OCI-LY1 (cell line): Measurements from ENCODE around the gene YDJC.

ENCODE experiments used
- EZH2 ChIP-seq: fragments of 200-600 bp; sonication (generic), shearing (Covaris generic); IDR thresholded peaks from 2 replicates; pipeline ENCODE4 v1.8.0; 2017; ENCODE audit warnings: borderline replicate concordance, mixed run types, mild to moderate bottlenecking, antibody characterized with exemption, low read length, moderate library complexity, mixed read lengths
- TF ChIP-seq, protein P1 (sequence below): fragments of 200-600 bp; sonication (generic), shearing (Covaris generic); IDR thresholded peaks from 2 replicates; pipeline ENCODE4 v1.5.1; 2017; ENCODE audit warnings: mild to moderate bottlenecking, antibody characterized with exemption, low read length, moderate library complexity, mixed read lengths

DNA sequence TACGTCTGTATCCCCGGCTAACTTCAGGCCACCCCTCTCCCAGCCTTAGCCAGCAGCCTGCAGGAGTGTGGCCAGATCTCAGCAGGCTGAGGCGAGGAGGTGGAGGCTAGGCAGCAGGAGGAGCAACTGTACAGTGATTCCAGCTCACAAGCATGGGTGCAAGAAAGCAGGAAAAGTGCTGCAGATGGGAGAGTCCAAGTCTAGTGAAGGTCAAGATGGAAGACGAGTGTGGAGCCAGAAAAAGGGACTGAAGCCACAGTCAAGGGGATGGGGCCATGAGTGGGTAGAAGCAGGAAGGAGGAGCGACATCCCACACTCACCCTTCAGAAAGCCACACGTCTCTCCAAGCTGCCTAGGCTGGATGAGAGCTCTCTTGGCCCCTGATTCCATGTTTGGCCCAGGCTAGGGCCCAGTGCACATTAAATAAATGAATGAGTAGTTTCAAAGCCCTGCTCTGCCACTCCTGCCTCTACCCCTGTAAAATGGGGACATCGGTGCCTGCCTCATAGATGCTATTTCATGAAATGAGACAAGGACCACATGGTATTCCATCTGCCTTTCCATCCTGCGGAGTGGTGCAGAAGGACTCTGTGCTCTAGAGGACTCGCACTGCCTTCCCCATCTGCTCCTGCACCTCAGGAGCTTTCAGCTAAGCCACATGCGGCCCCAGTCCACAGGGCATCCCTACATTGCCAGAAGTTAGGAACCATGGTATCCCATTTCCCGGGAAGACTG lies 2.9 kb downstream of the YDJC start:
- TF ChIP-seq, protein P1, sequence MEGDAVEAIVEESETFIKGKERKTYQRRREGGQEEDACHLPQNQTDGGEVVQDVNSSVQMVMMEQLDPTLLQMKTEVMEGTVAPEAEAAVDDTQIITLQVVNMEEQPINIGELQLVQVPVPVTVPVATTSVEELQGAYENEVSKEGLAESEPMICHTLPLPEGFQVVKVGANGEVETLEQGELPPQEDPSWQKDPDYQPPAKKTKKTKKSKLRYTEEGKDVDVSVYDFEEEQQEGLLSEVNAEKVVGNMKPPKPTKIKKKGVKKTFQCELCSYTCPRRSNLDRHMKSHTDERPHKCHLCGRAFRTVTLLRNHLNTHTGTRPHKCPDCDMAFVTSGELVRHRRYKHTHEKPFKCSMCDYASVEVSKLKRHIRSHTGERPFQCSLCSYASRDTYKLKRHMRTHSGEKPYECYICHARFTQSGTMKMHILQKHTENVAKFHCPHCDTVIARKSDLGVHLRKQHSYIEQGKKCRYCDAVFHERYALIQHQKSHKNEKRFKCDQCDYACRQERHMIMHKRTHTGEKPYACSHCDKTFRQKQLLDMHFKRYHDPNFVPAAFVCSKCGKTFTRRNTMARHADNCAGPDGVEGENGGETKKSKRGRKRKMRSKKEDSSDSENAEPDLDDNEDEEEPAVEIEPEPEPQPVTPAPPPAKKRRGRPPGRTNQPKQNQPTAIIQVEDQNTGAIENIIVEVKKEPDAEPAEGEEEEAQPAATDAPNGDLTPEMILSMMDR = no peak
- TF ChIP-seq EZH2 = no peak
